A673 (cell line): ENCODE measurements around the gene SCMH1. TPM values are rescaled to one million over a fixed set of nuclear protein-coding genes. Genes with fewer than 3 reads are reported as not detected.
"Not testable (repeated sequence)": the region's sequence is repeated elsewhere in the genome, so short reads cannot be mapped to it uniquely, and the experiment has no call there.

ENCODE experiments used
- BruUV-seq: library from RNA; stranded (reverse); fragments of 400-500 nt; replicated peaks from 2 replicates; lab custom pipeline; 2021; lab: Mats Ljungman, UMichigan
- CTCF ChIA-PET: fragments of 300-600 bp; sonication (Branson Sonifier 250); formaldehyde crosslinking; loops from one replicate; lab custom pipeline; 2022; ENCODE audit warnings: antibody characterized with exemption; lab: Charles Lee
- POLR2A ChIA-PET: fragments of 300-600 bp; sonication (Branson Sonifier 250); formaldehyde crosslinking; loops from one replicate; lab custom pipeline; 2022; ENCODE audit warnings: antibody characterized with exemption; ENCODE audit not compliant: low non-redundant PET; lab: Charles Lee
- DNase-seq: peaks from one replicate; pipeline ENCODE4 v3.0.0-alpha.2; 2015; ENCODE audit warnings: low spot score
- H3K27ac ChIP-seq: fragments of 200-600 bp; sonication (generic); 2 replicates; pipeline ENCODE4 v1.5.1; 2016; ENCODE audit warnings: mixed run types, low read depth, mild to moderate bottlenecking, mixed read lengths, antibody characterized with exemption, low read length; ENCODE audit not compliant: poor library complexity, severe bottlenecking
- H3K27me3 ChIP-seq: fragments of 200-600 bp; sonication (generic); replicated peaks from 2 replicates; pipeline ENCODE4 v1.6.1; 2017; ENCODE audit warnings: mixed run types, low read depth, mild to moderate bottlenecking, mixed read lengths, antibody characterized with exemption, low read length; ENCODE audit not compliant: insufficient read depth, poor library complexity
- H3K36me3 ChIP-seq: fragments of 200-600 bp; sonication (generic); 2 replicates; pipeline ENCODE4 v1.6.1; 2016; ENCODE audit warnings: mixed run types, mild to moderate bottlenecking, mixed read lengths, antibody characterized with exemption, low read length; ENCODE audit not compliant: insufficient read depth, poor library complexity, severe bottlenecking
- H3K4me1 ChIP-seq: fragments of 200-600 bp; sonication (generic); 2 replicates; pipeline ENCODE4 v1.6.1; 2017; ENCODE audit warnings: mixed run types, mild to moderate bottlenecking, mixed read lengths, antibody characterized with exemption, low read length; ENCODE audit not compliant: insufficient read depth, poor library complexity, severe bottlenecking
- H3K4me3 ChIP-seq: fragments of 200-600 bp; sonication (generic); 2 replicates; pipeline ENCODE4 v1.5.1; 2016; ENCODE audit warnings: low read depth, mixed run types, mild to moderate bottlenecking, mixed read lengths, low read length; ENCODE audit not compliant: poor library complexity, severe bottlenecking
- H3K9me3 ChIP-seq: fragments of 200-600 bp; sonication (generic); 2 replicates; pipeline ENCODE4 v1.6.1; 2016; ENCODE audit warnings: mixed run types, low read depth, mild to moderate bottlenecking, mixed read lengths, antibody characterized with exemption, low read length; ENCODE audit not compliant: poor library complexity, severe bottlenecking
- EZH2 ChIP-seq: fragments of 200-600 bp; sonication (generic); IDR thresholded peaks from 2 replicates; pipeline ENCODE4 v1.6.1; 2017; ENCODE audit warnings: borderline replicate concordance, low read depth, mild to moderate bottlenecking, mixed read lengths, antibody characterized with exemption, low read length; ENCODE audit not compliant: poor library complexity, severe bottlenecking
- intact Hi-C: fragments of 100-400 bp; cut with micrococcal nuclease; formaldehyde crosslinking; loops from one replicate; pipeline ENCODE4 v1.10.0; 2022; ENCODE audit not compliant: unreplicated experiment
- total RNA-seq: library from RNA; stranded (reverse); gene quantifications from 2 replicates; pipeline ENCODE4 v1.2.3, GENCODE V29; 2021
- TF ChIP-seq, protein P1 (sequence below): fragments of 300-800, 200-600 bp; sonication (generic); conservative IDR thresholded peaks from 2 replicates; pipeline ENCODE4 v1.5.1; 2017; ENCODE audit warnings: low read depth, mild to moderate bottlenecking, antibody characterized with exemption, low read length, moderate library complexity, mixed read lengths

The SCMH1 gene
- total RNA-seq, 1 experiment from 2014 or later: 30.4 TPM

- no peaks in the 10 kb centered on the region for H3K27me3 ChIP-seq
- ChIA-PET POLR2A (no interaction called here), CTCF (no interaction called here)
- no peak for DNase-seq
- H3K9me3 ChIP-seq: no peaks in the 10 kb centered on the region
- no peaks in the 10 kb centered on the region for H3K36me3 ChIP-seq
- no TSS peak for BruUV-seq
- H3K4me3 ChIP-seq: no peak overlapping the region
- intact Hi-C loops: no loop called here
- no peak overlapping the region for H3K27ac ChIP-seq
- peaks cover 5% of the 10 kb centered on the region for H3K4me1 ChIP-seq
- no peak for TF ChIP-seq EZH2
These were observed 24.0 kb downstream of the SCMH1 start for GRCh38 chr1:41218152-41218551.

DNA sequence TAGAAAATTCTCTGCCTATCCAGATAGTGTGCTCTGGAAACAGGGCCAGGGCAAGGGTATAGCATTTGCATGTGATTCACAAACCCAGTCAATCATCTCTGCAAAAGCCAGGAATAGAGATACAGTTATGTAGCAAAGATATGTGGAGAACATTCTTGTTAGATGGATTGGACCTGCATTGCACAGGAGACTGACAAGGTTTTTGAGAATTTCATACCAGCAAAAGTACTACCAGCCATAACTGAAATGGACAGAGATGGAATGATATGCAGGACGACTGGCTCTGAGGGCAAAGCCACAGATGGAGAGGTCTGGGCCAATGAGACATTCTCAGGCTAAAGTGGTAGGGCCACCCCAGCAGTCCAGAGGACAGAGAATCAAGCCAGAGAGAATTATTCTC lies 24.7 kb downstream of the SCMH1 start:
- TF ChIP-seq, protein P1, sequence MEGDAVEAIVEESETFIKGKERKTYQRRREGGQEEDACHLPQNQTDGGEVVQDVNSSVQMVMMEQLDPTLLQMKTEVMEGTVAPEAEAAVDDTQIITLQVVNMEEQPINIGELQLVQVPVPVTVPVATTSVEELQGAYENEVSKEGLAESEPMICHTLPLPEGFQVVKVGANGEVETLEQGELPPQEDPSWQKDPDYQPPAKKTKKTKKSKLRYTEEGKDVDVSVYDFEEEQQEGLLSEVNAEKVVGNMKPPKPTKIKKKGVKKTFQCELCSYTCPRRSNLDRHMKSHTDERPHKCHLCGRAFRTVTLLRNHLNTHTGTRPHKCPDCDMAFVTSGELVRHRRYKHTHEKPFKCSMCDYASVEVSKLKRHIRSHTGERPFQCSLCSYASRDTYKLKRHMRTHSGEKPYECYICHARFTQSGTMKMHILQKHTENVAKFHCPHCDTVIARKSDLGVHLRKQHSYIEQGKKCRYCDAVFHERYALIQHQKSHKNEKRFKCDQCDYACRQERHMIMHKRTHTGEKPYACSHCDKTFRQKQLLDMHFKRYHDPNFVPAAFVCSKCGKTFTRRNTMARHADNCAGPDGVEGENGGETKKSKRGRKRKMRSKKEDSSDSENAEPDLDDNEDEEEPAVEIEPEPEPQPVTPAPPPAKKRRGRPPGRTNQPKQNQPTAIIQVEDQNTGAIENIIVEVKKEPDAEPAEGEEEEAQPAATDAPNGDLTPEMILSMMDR: no peak
- TF ChIP-seq EZH2: no peak
- Histone ChIP-seq H3K4me3 (no peak overlapping the region), H3K27ac (no peak overlapping the region), H3K27me3 (no peaks in the 10 kb centered on the region), H3K36me3 (no peaks in the 10 kb centered on the region), H3K4me1 (peaks cover 3% of the 10 kb centered on the region), H3K9me3 (no peaks in the 10 kb centered on the region)
- CTCF ChIA-PET: no interaction called here
- intact Hi-C loops: no loop called here
- no TSS peak for BruUV-seq
- POLR2A ChIA-PET: no interaction called here
- DNase-seq: no peak

GRCh38 chr1:41215623-41216022 lies 26.5 kb downstream of the SCMH1 start:
- Histone ChIP-seq H3K4me3 (no peak overlapping the region), H3K27ac (no peak overlapping the region), H3K9me3 (no peaks in the 10 kb centered on the region), H3K27me3 (no peaks in the 10 kb centered on the region), H3K4me1 (no peaks in the 10 kb centered on the region), H3K36me3 (no peaks in the 10 kb centered on the region)
- TF ChIP-seq, protein P1: no peak
- intact Hi-C loops: no loop called here
- ChIA-PET POLR2A (no interaction called here), CTCF (no interaction called here)
- no peak for DNase-seq
- no TSS peak for BruUV-seq

GRCh38 chr1:41213341-41213740 lies 28.8 kb downstream of the SCMH1 start:
- ChIA-PET CTCF (no interaction called here), POLR2A (interaction anchor here (0.6 kb wide), 1 partner anchor 23 kb away, joined by 3 read pairs; no protein-coding TSS in a partner anchor)
- no peaks in the 10 kb centered on the region for H3K9me3 ChIP-seq
- no peak for TF ChIP-seq EZH2
- TF ChIP-seq, protein P1: no peak
- no peak for DNase-seq
- H3K36me3 ChIP-seq: no peaks in the 10 kb centered on the region
- H3K4me1 ChIP-seq: no peaks in the 10 kb centered on the region
- H3K27ac ChIP-seq: no peak overlapping the region
- intact Hi-C loops: no loop called here
- H3K4me3 ChIP-seq: no peak overlapping the region
- H3K27me3 ChIP-seq: no peaks in the 10 kb centered on the region
- no TSS peak for BruUV-seq

DNA sequence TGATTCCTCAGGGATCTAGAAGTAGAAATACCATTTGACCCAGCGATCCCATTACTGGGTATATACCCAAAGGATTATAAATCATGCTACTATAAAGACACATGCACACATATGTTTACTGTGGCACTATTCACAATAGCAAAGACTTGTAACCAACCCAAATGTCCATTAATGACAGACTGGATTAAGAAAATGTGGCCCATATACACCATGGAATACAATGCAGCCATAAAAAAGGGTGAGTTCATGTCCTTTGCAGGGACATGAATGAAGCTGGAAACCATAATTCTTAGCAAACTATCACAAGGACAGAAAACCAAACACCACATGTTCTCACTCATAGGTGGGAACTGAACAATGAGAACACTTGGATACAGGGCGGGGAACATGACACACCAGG lies 30.5 kb downstream of the SCMH1 start:
- H3K4me3 ChIP-seq, BruUV-seq, H3K27ac ChIP-seq, H3K27me3 ChIP-seq, DNase-seq, H3K9me3 ChIP-seq, H3K4me1 ChIP-seq, CTCF ChIA-PET, intact Hi-C loops, H3K36me3 ChIP-seq, POLR2A ChIA-PET: not testable (repeated sequence)
